K562 (cell line): ENCODE data around the gene FBXO21.

Source experiments
- E2F8 ChIP-seq: fragments of 450-650 bp; IDR thresholded peaks from 2 replicates; pipeline ENCODE4 v1.7.1; 2018; ENCODE audit warnings: mild to moderate bottlenecking, low read depth; ENCODE audit not compliant: partially characterized antibody
- NFIC ChIP-seq: fragments of 450-650 bp; IDR thresholded peaks from 2 replicates; pipeline ENCODE4 v1.6.1; 2017; ENCODE audit warnings: mild to moderate bottlenecking, inconsistent platforms
- ZNF175 ChIP-seq: fragments of 200-800 bp; sonication (Bioruptor generic); IDR thresholded peaks from 2 replicates; pipeline ENCODE4 v1.6.1; 2016; ENCODE audit warnings: low read depth, mild to moderate bottlenecking, missing genetic modification characterization, missing compliant biosample characterization

- TF ChIP-seq NFIC (no peak), ZNF175 (CRISPR knock-in tag) (no peak), E2F8 (no peak)
These were observed 41.5 kb upstream of the FBXO21 start for GRCh38 chr12:117231750-117232149.
